ENCODE measurements around the gene RAD51. TPM values are rescaled to one million over a fixed set of nuclear protein-coding genes. Genes with fewer than 3 reads are reported as not detected.

The RAD51 gene
- total and polyA plus RNA-seq, 2 of the 8 experiments (the other 6 are each of a cell fraction or from before 2014, with no cell fraction given): 32.2 to 42.4 TPM

GRCh38 chr15:40647523-40647922 is 47.5 kb upstream of the RAD51 start:
- H3K23me2 ChIP-seq (ENCODE audit: low read depth, low read length): no peaks in the 10 kb centered on the region
- TF ChIP-seq MAFK (IDR thresholded peaks at IDR 0.05; ENCODE audit: low read depth, low read length) (peak; percentile 95), JUND (IDR thresholded peaks at IDR 0.05; ENCODE audit: low read length) (no peak)
- H3K4ac ChIP-seq (replicated peaks; ENCODE audit: insufficient read length, low read depth, low read length): no peak overlapping the region
- H3K27ac ChIP-seq (ENCODE audit: low read depth, low read length): no peak overlapping the region
- H2AFZ ChIP-seq (ENCODE audit: low read length): no peak overlapping the region
- POLR2A ChIA-PET (ENCODE audit: partially characterized antibody): no interaction called here
- no peaks in the 10 kb centered on the region for H3K27me3 ChIP-seq (replicated peaks in 1 of 4; ENCODE audit: control insufficient read depth in 3 of 4, extremely low read depth in 1 of 4, insufficient read depth in 3 of 4, low read length in 3 of 4)
- no peaks in the 10 kb centered on the region for H4K20me1 ChIP-seq (replicated peaks in 1 of 2; ENCODE audit: control insufficient read depth in 1 of 2, insufficient read depth in 2 of 2, low read length in 2 of 2)
- H3K56ac ChIP-seq (replicated peaks; ENCODE audit: insufficient read length, low read depth, low read length): no peak overlapping the region
- no peaks in the 10 kb centered on the region for H3K4me1 ChIP-seq (replicated peaks in 1 of 4; ENCODE audit: control insufficient read depth in 3 of 4, insufficient read depth in 4 of 4, low read length in 3 of 4)
- no peak for FAIRE-seq
- no peak overlapping the region for H3K18ac ChIP-seq (ENCODE audit: extremely low read depth, low read length)
- H3K4me3 ChIP-seq (ENCODE audit: extremely low read depth in 1 of 4, insufficient read depth in 2 of 4, low read depth in 3 of 4, low read length in 4 of 4): no peak overlapping the region
- no peak for DNase-seq (ENCODE audit: low read depth in 1 of 2, low spot score in 2 of 2)
- H2AK5ac ChIP-seq (ENCODE audit: low read depth, low read length): no peak overlapping the region
- H3K14ac ChIP-seq (ENCODE audit: insufficient read length): no peak overlapping the region
- H3K9me3 ChIP-seq (ENCODE audit: insufficient read depth in 2 of 2, low read depth in 1 of 2, low read length in 1 of 2): no peaks in the 10 kb centered on the region
- H3K9ac ChIP-seq (replicated peaks in 1 of 4; ENCODE audit: extremely low read depth in 1 of 4, low read depth in 3 of 4, low read length in 3 of 4): no peak overlapping the region
- CTCF ChIA-PET (ENCODE audit: partially characterized antibody): interaction anchor here (0.6 to 1.9 kb wide), 6 partner anchors 9 to 210 kb away, joined by 3 to 5 read pairs (median 4); no protein-coding TSS in a partner anchor
- H3K36me3 ChIP-seq (ENCODE audit: control insufficient read depth in 2 of 4, insufficient read depth in 4 of 4, low read length in 3 of 4): peaks cover 0 to 11% (median under 1%) of the 10 kb centered on the region in 4 experiments; a peak in 3 of 8 replicates
- 100% methylated on average over 1 of the region's 1 CpG; no CpG with 5 or more reads in 1 of the 2 experiments for WGBS, 2 experiments (ENCODE audit: extremely low coverage in 1 of 2, insufficient coverage in 1 of 2, insufficient read length in 1 of 2, insufficient replicate concordance in 2 of 2, low coverage in 1 of 2, low lambda C conversion rate in 2 of 2, missing lambda C conversion rate in 1 of 2)
- no peak overlapping the region for H4K5ac ChIP-seq (ENCODE audit: insufficient read length, low read depth, low read length)
- H2BK15ac ChIP-seq (ENCODE audit: low read length): no peak overlapping the region
- no peak overlapping the region for H2BK20ac ChIP-seq (ENCODE audit: low read length)
- H3K4me2 ChIP-seq (ENCODE audit: insufficient read depth in 1 of 2, low read depth in 2 of 2, low read length in 2 of 2): no peak overlapping the region
- no peak overlapping the region for H3K23ac ChIP-seq (ENCODE audit: insufficient read length)
- H2BK12ac ChIP-seq (ENCODE audit: low read depth, low read length): no peak overlapping the region
- H2BK120ac ChIP-seq (replicated peaks; ENCODE audit: low read depth, low read length): no peak overlapping the region
- H3K79me2 ChIP-seq (ENCODE audit: control insufficient read depth in 1 of 2, insufficient read depth in 2 of 2, low read length in 2 of 2): no peaks in the 10 kb centered on the region
- no peak overlapping the region for H2BK5ac ChIP-seq (ENCODE audit: low read depth, low read length)
- H4K91ac ChIP-seq (replicated peaks; ENCODE audit: insufficient read length, low read length): no peak overlapping the region
- H4K8ac ChIP-seq (ENCODE audit: extremely low read depth, insufficient read depth, low read length): no peak overlapping the region
- no peaks in the 10 kb centered on the region for H3K79me1 ChIP-seq (ENCODE audit: low read depth, low read length)
